ENCODE results near the gene KANK2. TPM values are rescaled to one million over a fixed set of nuclear protein-coding genes. Genes with fewer than 3 reads are reported as not detected.
"Not testable (repeated sequence)": the region's sequence is repeated elsewhere in the genome, so short reads cannot be mapped to it uniquely, and the experiment has no call there.

KANK2 gene
- total and polyA plus RNA-seq, 8 donors = 19.0 to 48.7 (median 28.7) TPM

DNA sequence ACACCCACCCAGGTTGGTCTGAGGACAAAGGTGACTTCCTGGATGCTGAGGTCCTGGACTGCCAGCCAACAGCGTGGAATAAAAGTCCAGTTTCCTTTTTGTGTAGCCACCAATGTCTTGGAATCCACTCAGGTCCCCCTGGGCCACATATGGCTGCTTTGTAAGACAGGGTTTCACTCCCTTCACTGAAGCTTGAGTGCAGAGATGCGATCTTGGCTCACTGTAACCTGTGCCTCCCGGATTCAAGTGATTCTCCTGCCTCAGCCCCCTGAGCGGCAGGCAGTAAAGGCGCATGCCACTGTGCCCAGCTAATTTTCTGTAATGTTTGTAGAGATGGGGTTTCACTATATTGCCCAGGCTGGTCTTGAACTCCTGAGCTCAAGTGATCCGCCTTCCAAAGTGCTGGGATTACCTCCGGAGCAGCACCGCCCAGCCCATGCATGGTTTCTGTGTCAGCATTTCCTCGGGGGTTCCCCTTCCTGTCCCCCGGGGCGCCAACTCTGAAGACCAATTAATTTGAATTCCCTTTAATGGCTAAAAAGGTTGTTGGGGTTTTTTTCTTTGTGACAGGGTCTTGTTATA is 17.5 kb downstream of the KANK2 start:
- Histone ChIP-seq H3K9me3 (no peaks in the 10 kb centered on the region), H3K4me1 (peaks cover 0 to 4% (median 0%) of the 10 kb centered on the region in 3 donors), H3K36me3 (peaks cover 0 to 7% (median 3%) of the 10 kb centered on the region in 3 donors), H3K27me3 (no peaks in the 10 kb centered on the region), H3K27ac (no peak overlapping the region), H3K4me3 (no peak overlapping the region)
- ATAC-seq (peak in 1 of 4 donors; percentile 10), FAIRE-seq (no peak), DNase-seq (no peak)
- WGBS, 2 donors = 84 to 89% methylated on average over 11 of the region's 11 CpGs
- intact Hi-C loops (cut with DNase I) = no loop called here
- no peak for TF ChIP-seq CTCF (IDR thresholded peaks at IDR 0.05)

DNA sequence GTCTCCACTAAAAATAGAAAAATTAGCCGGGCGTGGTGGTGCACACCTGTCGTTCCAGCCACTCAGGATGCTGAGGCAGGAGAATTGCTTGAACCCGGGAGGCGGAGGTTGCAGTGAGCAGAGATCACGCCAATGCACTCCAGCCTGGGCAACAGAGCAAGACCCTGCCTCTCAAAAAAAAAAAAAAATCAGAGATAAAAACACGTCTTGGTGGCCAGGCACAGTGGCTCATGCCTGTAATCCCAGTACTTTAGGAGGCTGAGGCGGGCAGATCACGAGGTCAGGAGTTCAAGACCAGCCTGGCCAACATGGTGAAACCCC is 18.2 kb downstream of the KANK2 start:
- 93 to 96% methylated on average over 9 of the region's 9 CpGs for WGBS, 2 donors
- H3K4me1 ChIP-seq; DNase-seq; H3K4me3 ChIP-seq; H3K9me3 ChIP-seq; FAIRE-seq; H3K27me3 ChIP-seq; ATAC-seq; intact Hi-C loops (cut with DNase I); H3K27ac ChIP-seq: not testable (repeated sequence)
- H3K36me3 ChIP-seq = peaks cover 0 to 14% (median 3%) of the 10 kb centered on the region in 3 donors

- no peaks in the 10 kb centered on the region for H3K4me1 ChIP-seq
- no peak overlapping the region for H3K4me3 ChIP-seq
- H3K27ac ChIP-seq = no peak overlapping the region
- ATAC-seq = no peak
- WGBS, 2 donors = 94 to 95% methylated on average over 9 of the region's 9 CpGs
- no peaks in the 10 kb centered on the region for H3K9me3 ChIP-seq
- no peak for FAIRE-seq
- DNase-seq = no peak
- H3K36me3 ChIP-seq = peaks cover 0 to 29% (median 3%) of the 10 kb centered on the region in 3 donors
- no peaks in the 10 kb centered on the region for H3K27me3 ChIP-seq
- TF ChIP-seq CTCF (IDR thresholded peaks at IDR 0.05) = no peak
- intact Hi-C loops (cut with DNase I) = no loop called here
Measured at GRCh38 chr19:11177592-11177991, 19.8 kb downstream of the KANK2 start.

DNA sequence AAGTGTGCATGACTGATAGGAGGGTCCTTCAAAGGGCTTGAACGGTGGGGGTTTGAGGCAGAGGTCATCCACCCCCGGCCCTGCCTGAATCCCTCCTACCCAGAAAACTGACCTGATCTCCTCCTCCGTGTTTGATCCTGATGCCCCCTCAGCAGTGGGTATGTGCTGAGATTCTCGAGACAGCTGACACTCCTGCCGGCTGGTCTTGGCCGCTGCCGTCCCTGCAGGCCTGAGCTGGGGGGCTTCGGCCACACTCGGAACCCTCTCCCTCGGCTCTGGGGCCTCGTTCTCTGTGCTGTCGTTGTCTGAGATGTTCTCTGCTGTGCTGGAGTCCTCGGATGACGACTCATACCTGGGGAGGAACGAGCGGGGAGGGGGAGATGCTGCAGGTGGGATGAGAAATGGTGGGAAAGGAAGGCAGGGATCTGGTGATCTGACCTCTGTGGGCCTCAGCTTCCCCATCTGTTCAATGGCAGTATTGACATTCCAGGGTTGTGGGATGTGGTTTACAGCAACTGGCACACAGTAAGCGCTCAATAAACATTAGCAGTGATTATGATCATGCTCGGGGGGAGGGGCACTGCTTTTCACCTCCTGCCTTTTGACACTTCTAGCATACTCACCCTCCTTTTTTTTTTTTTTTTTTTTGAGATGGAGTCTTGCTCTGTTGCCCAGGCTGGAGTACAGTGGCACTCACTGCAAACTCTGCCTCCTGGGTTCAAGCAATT is 20.7 kb downstream of the KANK2 start:
- 93% methylated on average over 18 of the region's 18 CpGs for WGBS, 2 donors
- Histone ChIP-seq H3K9me3 (no peaks in the 10 kb centered on the region), H3K4me3 (no peak overlapping the region), H3K27me3 (no peaks in the 10 kb centered on the region), H3K36me3 (peaks cover 0 to 34% (median 3%) of the 10 kb centered on the region in 3 donors), H3K27ac (no peak overlapping the region), H3K4me1 (no peaks in the 10 kb centered on the region)
- ATAC-seq (no peak), FAIRE-seq (no peak), DNase-seq (no peak)
- intact Hi-C loops (cut with DNase I) = no loop called here
- no peak for TF ChIP-seq CTCF (IDR thresholded peaks at IDR 0.05)

GRCh38 chr19:11175920-11176319 is 21.4 kb downstream of the KANK2 start:
- 93 to 95% methylated on average over 7 of the region's 7 CpGs for WGBS, 2 donors
- FAIRE-seq (no peak), ATAC-seq (no peak), DNase-seq (no peak)
- Histone ChIP-seq H3K9me3 (no peaks in the 10 kb centered on the region), H3K27ac (no peak overlapping the region), H3K4me3 (no peak overlapping the region), H3K27me3 (no peaks in the 10 kb centered on the region), H3K36me3 (peaks cover 0 to 34% (median 3%) of the 10 kb centered on the region in 3 donors), H3K4me1 (no peaks in the 10 kb centered on the region)
- TF ChIP-seq CTCF (IDR thresholded peaks at IDR 0.05) = no peak
- intact Hi-C loops (cut with DNase I) = no loop called here

Measured in pancreas (tissue), 10 donors.